Activated naive CD8-positive, alpha-beta T cell treated with anti-CD3 and anti-CD28 coated beads, Interleukin-2, amount 10 ng/mL, durations not matched to agents 7 days and 5 days (primary cell): ENCODE results near the gene CHMP6. TPM values are rescaled to one million over a fixed set of nuclear protein-coding genes. Genes with fewer than 3 reads are reported as not detected.

ENCODE experiments used
- ATAC-seq: fragments of 150-1000 bp; cut with Tn5 transposase; one replicate; pipeline ENCODE4 v1.10.0; 2021; ENCODE audit warnings: low read depth, moderate library complexity
- POLR2A ChIA-PET: fragments of 350-600 bp; sonication (Branson Sonifier 250); formaldehyde crosslinking; loops from one replicate; lab custom pipeline; 2021; ENCODE audit warnings: antibody characterized with exemption; lab: Charles Lee
- DNase-seq: peaks from one replicate; pipeline ENCODE4 v3.0.0; 2021
- H3K27ac Mint-ChIP-seq: one replicate; pipeline ENCODE4 v1.8.0; 2022; ENCODE audit warnings: mild to moderate bottlenecking, mixed read lengths
- H3K27me3 Mint-ChIP-seq: one replicate; pipeline ENCODE4 v1.8.0; 2022; ENCODE audit warnings: mild to moderate bottlenecking, moderate library complexity, mixed read lengths
- H3K36me3 Mint-ChIP-seq: one replicate; pipeline ENCODE4 v1.8.0; 2021; ENCODE audit warnings: mild to moderate bottlenecking, mixed read lengths
- H3K4me1 Mint-ChIP-seq: one replicate; pipeline ENCODE4 v1.8.0; 2021; ENCODE audit warnings: mixed read lengths
- H3K4me3 Mint-ChIP-seq: one replicate; pipeline ENCODE4 v1.8.0; 2022; ENCODE audit warnings: mild to moderate bottlenecking, moderate library complexity, mixed read lengths
- H3K9me3 Mint-ChIP-seq: one replicate; pipeline ENCODE4 v1.8.0; 2021; ENCODE audit warnings: mixed read lengths
- total RNA-seq, 2 experiments: library from RNA; stranded (reverse); gene quantifications; one replicate each; pipeline ENCODE4 v1.2.3, GENCODE V29; 2021

The CHMP6 gene
- total RNA-seq, 2 experiments from 2014 or later = 32.5 to 33.0 TPM

DNA sequence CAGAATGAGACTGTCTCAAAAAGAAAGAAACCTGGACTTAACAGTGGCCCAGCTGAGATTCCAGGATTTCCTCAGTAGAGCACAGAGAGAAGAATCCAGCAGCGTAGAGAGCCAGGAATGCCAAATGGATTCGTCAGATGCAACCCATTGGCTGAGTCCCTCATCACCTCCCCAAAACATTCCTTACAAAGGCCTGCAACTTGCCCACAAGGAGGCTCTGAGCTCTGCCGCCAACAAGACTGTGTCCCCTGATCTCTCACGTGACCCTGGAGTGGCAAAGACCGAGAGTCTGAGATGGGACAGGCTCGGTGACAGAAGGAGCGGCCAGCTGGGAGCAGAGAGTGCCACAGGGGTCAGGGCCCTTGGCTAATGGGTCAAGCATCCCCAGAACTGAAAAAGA, 6.9 kb upstream of the CHMP6 start:
- Mint-ChIP-seq H3K9me3 (no peaks in the 10 kb centered on the region), H3K4me1 (peaks cover 10% of the 10 kb centered on the region), H3K4me3 (no peak overlapping the region), H3K27me3 (peaks cover 21% of the 10 kb centered on the region), H3K27ac (no peak overlapping the region), H3K36me3 (no peaks in the 10 kb centered on the region)
- ATAC-seq (no peak), DNase-seq (no peak)
- POLR2A ChIA-PET = no interaction called here

DNA sequence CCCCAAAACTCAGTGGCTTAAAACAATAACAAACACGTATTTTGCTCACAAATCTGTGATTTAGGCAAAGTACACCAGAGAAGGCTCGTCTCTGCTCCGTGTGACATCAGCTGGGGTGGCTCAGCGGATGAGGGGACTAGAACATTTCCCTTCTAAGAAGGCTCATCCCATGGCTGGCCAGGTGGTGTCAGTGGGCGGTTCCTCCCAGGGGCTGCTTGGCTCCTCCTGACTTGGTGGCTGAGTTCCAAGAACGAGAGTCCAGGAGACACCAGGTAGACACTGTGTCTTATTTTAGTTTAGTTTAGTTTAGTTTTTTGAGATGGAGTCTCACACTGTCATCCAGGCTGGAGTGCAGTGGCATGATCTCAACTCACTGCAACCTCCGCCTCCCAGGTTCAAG, 5.6 kb upstream of the CHMP6 start:
- H3K4me1 Mint-ChIP-seq = peaks cover 7% of the 10 kb centered on the region
- POLR2A ChIA-PET = no interaction called here
- no peak overlapping the region for H3K27ac Mint-ChIP-seq
- H3K4me3 Mint-ChIP-seq = no peak overlapping the region
- no peaks in the 10 kb centered on the region for H3K9me3 Mint-ChIP-seq
- DNase-seq (no peak), ATAC-seq (no peak)
- peaks cover 15% of the 10 kb centered on the region for H3K27me3 Mint-ChIP-seq
- no peaks in the 10 kb centered on the region for H3K36me3 Mint-ChIP-seq

DNA sequence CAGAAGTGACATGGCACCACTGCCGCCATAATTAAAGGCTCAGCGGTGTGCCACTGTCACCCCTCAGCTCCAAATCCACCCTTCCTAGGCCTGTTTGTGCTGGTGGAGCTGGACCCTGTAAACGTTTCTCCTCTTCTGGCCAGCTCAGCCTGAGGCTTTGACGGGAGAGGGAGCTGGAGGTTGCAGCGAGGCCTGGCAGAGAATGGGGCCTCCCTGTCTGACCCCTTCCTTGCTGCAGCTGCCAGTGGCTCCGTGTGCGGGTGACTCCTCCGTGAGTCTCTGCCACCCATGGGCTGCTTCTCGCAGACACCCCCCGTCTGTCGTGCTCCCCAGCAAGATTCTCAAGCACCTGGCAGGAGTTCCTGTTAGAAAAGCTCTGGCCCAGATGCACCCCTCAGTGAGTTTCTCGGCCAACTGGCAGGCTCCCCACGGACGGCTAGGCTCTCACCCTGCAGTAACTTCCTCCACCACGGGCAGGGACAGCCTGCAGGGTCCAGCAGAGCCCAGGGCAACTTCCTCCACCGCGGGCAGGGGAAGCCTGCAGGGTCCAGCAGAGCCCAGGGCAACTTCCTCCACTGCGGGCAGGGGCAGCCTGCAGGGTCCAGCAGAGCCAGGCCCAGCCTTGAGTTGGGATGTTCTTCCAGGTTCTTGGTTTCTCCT, 4.7 kb upstream of the CHMP6 start:
- Mint-ChIP-seq H3K4me1 (peaks cover 7% of the 10 kb centered on the region), H3K4me3 (no peak overlapping the region), H3K9me3 (no peaks in the 10 kb centered on the region), H3K27me3 (peaks cover 15% of the 10 kb centered on the region), H3K36me3 (no peaks in the 10 kb centered on the region), H3K27ac (no peak overlapping the region)
- no peak for DNase-seq
- no peak for ATAC-seq
- POLR2A ChIA-PET = no interaction called here

DNA sequence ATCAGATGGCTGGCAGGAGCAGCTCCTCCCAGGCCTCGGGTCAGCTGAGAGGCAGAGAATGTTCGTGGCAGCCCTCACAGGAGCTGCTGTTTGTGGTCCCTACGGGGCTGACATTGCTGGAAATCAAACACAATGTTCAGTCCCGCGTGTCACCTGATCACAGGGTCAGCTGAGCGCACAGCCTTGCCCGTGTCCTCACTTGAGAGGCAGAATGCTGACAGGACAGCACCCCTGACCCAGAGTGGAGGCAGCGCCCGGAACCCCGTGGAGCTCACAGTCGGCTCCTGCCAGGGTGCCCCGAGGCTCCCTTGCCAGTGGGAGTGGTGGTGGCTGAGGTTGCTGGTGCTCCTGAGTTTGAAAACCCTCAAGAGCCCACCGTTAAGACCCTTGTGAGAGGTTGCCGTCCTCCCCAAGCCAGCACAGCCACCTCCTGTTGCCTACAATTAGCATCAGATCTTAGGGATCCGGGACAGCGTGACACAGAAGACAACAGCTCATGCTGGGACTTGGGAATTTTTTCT, 3.6 kb upstream of the CHMP6 start:
- POLR2A ChIA-PET = interaction anchor here (1.4 to 1.5 kb wide), 2 partner anchors 13 to 251 kb away, joined by 3 to 4 read pairs; partner anchors contain the start of genes NDUFAF8 and TEPSIN
- Mint-ChIP-seq H3K36me3 (no peaks in the 10 kb centered on the region), H3K27ac (no peak overlapping the region), H3K4me1 (peaks cover 13% of the 10 kb centered on the region), H3K9me3 (no peaks in the 10 kb centered on the region), H3K27me3 (peaks cover 14% of the 10 kb centered on the region), H3K4me3 (no peak overlapping the region)
- DNase-seq (no peak), ATAC-seq (no peak)

DNA sequence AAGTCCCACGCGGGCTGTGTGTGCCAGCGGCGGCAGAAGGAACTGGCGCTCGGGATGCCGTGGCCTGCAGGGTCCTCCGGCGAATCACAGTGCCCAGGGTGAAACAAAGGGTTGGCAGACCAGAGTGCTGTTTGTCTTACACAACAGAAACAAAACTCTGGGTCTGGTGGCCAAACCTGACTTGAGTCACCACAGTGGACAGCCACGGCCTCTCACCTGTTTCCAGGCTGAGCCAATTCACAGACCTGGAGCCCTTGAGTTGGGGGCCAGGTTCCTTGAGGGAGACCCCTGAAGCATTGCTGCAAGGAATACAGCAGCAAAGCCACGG, 2.1 kb upstream of the CHMP6 start:
- H3K27ac Mint-ChIP-seq = no peak overlapping the region
- ATAC-seq = no peak
- peaks cover 14% of the 10 kb centered on the region for H3K4me1 Mint-ChIP-seq
- no peaks in the 10 kb centered on the region for H3K36me3 Mint-ChIP-seq
- POLR2A ChIA-PET = interaction anchor here (1.0 to 1.5 kb wide), 3 partner anchors 12 to 249 kb away, joined by 3 to 4 read pairs (median 3); partner anchors contain the start of genes NDUFAF8 and TEPSIN
- peak; percentile 35 for DNase-seq
- no peaks in the 10 kb centered on the region for H3K9me3 Mint-ChIP-seq
- no peak overlapping the region for H3K4me3 Mint-ChIP-seq
- H3K27me3 Mint-ChIP-seq = peaks cover 5% of the 10 kb centered on the region

DNA sequence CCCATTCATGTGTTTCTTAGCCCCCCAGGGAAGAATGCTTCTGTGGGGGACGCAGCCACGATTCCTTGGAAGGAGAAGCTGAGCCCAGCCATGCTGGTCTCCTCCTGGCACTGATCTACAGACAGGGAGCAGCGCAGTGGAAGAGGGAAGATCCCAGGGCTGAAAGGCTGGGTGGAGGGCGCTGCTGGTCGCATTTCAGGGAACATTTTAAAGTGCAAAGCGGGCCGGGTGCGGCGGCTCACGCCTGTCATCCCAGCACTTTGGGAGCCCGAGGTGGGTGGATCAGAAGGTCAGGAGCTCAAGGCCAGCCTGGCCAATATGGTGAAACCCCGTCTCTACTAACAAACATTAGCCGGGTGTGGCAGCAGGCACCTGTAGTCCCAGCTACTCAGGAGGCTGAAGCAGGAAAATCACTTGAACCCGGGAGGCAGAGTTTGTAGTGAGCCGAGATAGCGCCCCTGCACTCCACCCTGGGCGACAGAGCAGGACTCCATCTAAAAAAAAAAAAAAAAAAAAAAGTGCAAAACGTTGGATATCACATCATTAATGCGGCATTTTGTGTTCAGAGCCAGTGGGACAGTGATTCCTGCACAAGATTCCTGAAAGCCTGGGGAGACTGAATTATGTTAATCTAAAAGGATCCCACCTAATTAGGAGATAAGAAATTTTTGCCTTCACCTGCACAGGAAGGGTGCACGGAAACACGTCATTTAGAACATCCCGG, 558 bp upstream of the CHMP6 start:
- Mint-ChIP-seq H3K27me3 (peaks cover 5% of the 10 kb centered on the region), H3K36me3 (peaks cover 3% of the 10 kb centered on the region), H3K4me3 (peak overlapping the region; percentile 73), H3K9me3 (no peaks in the 10 kb centered on the region), H3K27ac (peak overlapping the region; percentile 73), H3K4me1 (peaks cover 15% of the 10 kb centered on the region)
- peak; percentile 38 for DNase-seq
- no peak for ATAC-seq
- POLR2A ChIA-PET = interaction anchor here (0.6 to 2.5 kb wide), 8 partner anchors 13 to 515 kb away, joined by 3 to 8 read pairs (median 3); no protein-coding TSS in a partner anchor

DNA sequence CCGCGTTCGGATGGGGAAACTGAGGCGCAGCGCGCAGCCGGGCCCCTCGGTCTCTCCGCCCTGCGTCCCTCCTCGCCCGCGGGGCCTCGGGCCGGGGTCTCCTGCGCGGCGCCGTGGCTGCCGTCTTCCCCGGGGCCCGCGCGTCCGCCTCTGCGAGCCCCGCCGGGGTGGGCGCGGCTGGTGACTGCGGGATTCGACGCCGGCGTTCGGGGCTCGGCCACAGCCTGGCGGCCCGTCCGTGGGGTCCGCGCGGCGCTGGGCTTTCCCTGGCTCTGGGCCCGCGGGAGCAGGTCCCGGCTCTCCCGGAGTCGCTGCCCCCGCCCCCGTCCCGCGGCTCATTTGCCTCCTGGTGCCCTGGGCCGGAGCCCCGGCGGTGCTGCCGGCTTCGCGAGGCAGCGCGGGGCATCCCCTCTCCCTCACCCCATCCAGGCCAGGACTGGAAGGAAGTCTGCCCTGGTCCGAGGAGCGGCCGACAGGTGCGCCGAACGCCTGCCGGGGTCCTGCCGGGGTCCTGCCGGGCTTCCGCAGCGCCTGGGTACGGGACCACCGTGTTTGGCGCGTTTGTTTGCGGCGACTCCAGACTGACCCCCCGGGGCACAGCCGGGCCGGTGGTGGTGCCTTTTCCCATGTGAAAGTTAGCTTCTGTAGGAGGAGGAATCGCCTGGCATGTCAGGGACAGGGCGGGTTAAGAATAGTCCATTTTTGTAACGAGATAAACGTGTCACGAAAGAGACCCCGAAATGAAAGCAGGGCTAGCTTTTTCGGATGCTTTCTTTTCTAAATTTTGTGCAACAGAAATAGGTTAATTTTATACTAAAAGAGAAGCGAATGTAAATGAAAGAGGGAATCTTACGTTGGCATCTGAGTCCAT, 671 bp downstream of the CHMP6 start:
- H3K27me3 Mint-ChIP-seq = peaks cover 3% of the 10 kb centered on the region
- peaks cover 15% of the 10 kb centered on the region for H3K4me1 Mint-ChIP-seq
- peaks cover 3% of the 10 kb centered on the region for H3K36me3 Mint-ChIP-seq
- ATAC-seq (peak; percentile 22), DNase-seq (no peak)
- POLR2A ChIA-PET = interaction anchor here (0.6 to 2.5 kb wide), 7 partner anchors 12 to 354 kb away, joined by 3 to 8 read pairs (median 3); no protein-coding TSS in a partner anchor
- H3K27ac Mint-ChIP-seq = peak overlapping the region; percentile 24
- H3K9me3 Mint-ChIP-seq = no peaks in the 10 kb centered on the region
- peak overlapping the region; percentile 70 for H3K4me3 Mint-ChIP-seq

DNA sequence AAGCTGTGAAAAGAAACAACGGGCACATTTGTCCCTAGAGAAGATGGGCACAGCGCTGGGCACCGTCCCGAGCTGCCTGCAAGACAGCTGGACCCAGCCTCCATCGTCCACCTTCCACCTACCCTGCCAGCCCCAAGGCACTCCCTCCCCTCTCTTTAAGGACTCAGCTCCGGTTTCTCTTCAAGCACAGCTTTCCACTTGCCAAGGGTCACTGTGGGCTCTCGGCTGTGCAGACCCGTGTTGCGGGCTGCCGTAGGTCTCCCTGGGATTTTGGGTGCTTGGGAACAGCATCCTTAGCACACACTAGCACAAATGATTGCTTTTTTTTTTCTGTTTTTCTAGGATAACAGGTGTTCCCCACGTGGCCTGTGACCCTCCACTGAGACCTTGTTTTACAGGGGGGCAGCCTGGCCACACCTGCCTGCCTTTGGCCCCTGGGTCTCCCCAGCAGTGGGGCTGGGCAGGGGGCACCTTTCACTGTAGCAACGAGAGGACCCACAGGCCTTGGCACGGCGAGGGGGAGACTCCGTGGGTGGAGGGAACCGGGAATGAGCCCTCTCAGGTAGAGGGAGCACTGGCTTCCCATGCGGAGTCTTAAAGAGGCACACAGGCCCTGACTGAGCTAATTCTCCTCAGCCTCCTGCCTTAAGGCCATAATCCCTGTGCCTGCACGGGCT, 1.4 kb downstream of the CHMP6 start:
- H3K36me3 Mint-ChIP-seq = peaks cover 3% of the 10 kb centered on the region
- no peak for ATAC-seq
- peaks cover 3% of the 10 kb centered on the region for H3K27me3 Mint-ChIP-seq
- DNase-seq = no peak
- peaks cover 15% of the 10 kb centered on the region for H3K4me1 Mint-ChIP-seq
- no peaks in the 10 kb centered on the region for H3K9me3 Mint-ChIP-seq
- peak overlapping the region; percentile 70 for H3K4me3 Mint-ChIP-seq
- POLR2A ChIA-PET = interaction anchor here (0.7 to 2.5 kb wide), 2 partner anchors 11 to 25 kb away, joined by 4 to 8 read pairs; no protein-coding TSS in a partner anchor
- H3K27ac Mint-ChIP-seq = peak overlapping the region; percentile 24

DNA sequence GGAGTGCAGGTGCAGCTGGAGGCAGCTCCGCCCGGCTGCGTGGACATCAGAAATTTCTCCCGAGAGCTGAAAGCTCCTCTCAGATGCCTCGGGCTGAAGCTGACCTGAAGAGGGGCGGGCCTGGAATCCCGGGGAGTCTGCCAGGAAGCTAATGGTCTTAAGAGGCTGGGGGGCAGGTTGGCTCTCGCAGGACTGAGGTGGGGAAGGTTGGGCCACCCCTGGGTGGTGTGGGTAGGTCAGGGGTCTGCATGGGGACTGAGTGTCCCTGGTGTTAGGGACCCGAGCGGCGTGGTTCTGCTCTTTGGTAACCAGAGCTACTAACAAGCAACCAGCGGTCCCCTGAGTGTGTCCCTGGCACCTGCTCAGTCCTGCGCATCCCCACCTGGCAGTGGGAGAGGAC, 3.5 kb downstream of the CHMP6 start:
- DNase-seq (no peak), ATAC-seq (no peak)
- Mint-ChIP-seq H3K4me1 (peaks cover 12% of the 10 kb centered on the region), H3K27ac (no peak overlapping the region), H3K27me3 (no peaks in the 10 kb centered on the region), H3K36me3 (peaks cover 3% of the 10 kb centered on the region), H3K4me3 (no peak overlapping the region), H3K9me3 (no peaks in the 10 kb centered on the region)
- POLR2A ChIA-PET = no interaction called here

DNA sequence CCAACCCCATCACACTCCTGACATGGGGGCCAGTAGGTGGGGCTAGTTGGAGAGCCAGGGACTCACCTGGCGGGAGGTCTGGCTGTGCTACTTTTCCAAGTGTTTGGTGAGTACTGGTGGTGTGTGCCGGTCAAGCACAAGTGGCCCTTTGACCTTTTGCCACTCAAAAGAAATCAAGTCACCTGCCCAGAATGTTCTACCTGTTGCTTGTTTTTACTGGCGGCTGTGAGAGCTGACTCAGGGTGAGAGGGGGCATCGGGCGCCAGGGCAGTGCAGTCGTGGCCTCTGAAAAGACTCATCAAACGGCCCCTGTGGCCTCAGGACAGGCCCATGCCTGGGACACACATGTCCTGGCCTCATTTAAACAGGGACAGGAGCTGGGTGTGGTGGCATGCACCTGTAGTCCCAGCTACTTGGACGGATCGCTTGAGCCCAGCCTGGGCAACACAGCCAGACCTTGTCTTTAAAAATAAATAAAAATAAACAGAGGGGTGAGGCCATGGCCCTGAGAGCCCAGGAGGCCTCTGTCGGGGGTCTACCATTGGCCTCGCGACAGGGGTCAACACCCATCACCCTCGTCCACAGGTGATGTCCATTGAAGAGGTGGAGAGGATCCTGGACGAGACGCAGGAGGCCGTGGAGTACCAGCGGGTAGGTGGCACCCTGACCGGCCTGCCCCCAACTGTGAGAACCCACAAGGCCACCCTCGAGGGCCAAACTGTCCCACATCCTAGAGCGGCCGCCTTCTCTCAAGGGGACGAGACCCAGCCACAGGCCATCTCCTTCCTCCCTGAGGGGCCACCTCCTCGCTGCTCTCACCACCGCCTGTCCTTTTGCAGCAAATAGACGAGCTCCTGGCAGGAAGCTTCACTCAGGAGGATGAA, 5.0 kb downstream of the CHMP6 start:
- no peak for ATAC-seq
- no peaks in the 10 kb centered on the region for H3K9me3 Mint-ChIP-seq
- peaks cover 12% of the 10 kb centered on the region for H3K4me1 Mint-ChIP-seq
- H3K4me3 Mint-ChIP-seq = no peak overlapping the region
- H3K27me3 Mint-ChIP-seq = no peaks in the 10 kb centered on the region
- POLR2A ChIA-PET = no interaction called here
- DNase-seq = no peak
- H3K27ac Mint-ChIP-seq = no peak overlapping the region
- H3K36me3 Mint-ChIP-seq = peaks cover 6% of the 10 kb centered on the region

DNA sequence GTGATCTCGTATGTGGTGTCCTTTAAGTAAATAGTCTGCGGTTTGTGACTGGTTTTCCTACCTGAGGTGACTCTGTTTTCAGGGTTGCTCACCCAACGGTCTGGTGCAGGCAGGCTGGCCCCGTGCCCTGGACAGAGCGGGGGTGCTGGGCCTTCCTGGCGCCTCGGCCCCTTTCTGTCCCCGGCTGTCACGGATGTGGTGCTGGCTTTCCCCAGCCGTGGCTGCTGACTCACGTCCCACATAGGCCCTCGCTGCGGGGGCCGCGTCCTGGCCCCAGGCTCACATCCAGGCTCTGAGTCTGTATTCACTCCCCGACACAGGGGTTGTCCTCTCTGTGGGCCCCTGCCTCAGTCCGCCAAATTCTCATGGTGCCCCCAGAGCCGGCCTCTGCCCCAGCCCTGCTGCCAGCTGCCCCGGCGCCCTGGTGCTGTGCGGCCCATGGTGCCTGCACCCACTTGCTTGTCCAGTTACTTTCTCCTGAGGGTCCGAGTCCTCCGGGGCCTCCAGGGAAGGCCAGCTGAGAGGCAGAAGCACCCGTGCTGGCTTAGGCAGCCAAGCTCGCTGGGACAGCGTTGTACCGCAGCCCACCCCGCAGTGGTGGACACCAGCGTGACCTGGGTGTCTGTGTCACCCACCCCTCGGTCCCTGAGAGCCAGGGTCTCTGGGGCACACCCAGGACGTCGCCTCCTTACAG, 5.9 kb downstream of the CHMP6 start:
- POLR2A ChIA-PET = no interaction called here
- Mint-ChIP-seq H3K4me1 (peaks cover 15% of the 10 kb centered on the region), H3K36me3 (peaks cover 6% of the 10 kb centered on the region), H3K4me3 (no peak overlapping the region), H3K27me3 (peaks cover 5% of the 10 kb centered on the region), H3K27ac (no peak overlapping the region), H3K9me3 (no peaks in the 10 kb centered on the region)
- ATAC-seq (no peak), DNase-seq (no peak)
